Neutrophil (primary cell): Measurements from ENCODE around the gene CMTM8.

Source experiments
- H3K27ac ChIP-seq: fragments of 200-600 bp; sonication (generic); 2 replicates; pipeline ENCODE4 v1.5.1; 2016; ENCODE audit warnings: mild to moderate bottlenecking, moderate library complexity
- H3K27me3 ChIP-seq: fragments of 200-600 bp; sonication (generic); 2 replicates; pipeline ENCODE4 v1.6.0; 2016; ENCODE audit warnings: mild to moderate bottlenecking
- H3K36me3 ChIP-seq: fragments of 200-600 bp; sonication (generic); 2 replicates; pipeline ENCODE4 v1.5.1; 2017
- H3K4me1 ChIP-seq, 2 experiments: fragments of 200-600 bp in 1 of 2; sonication (generic) in 1 of 2; 1 replicate in 1 of 2; 2 replicates in 1 of 2; pipeline versions ENCODE4 v1.5.1 to v1.6.1; 2013 to 2016; ENCODE audit warnings: low read depth in 1 of 2, low read length in 1 of 2, mild to moderate bottlenecking in 1 of 2, moderate library complexity in 1 of 2; ENCODE audit not compliant: control insufficient read depth in 1 of 2, insufficient read depth in 1 of 2
- H3K4me3 ChIP-seq, 2 experiments: fragments of 200-600 bp in 1 of 2; sonication (generic) in 1 of 2; 1 replicate in 1 of 2; 2 replicates in 1 of 2; pipeline ENCODE4 v1.5.1; 2013 to 2016; ENCODE audit warnings: low read depth in 1 of 2, low read length in 1 of 2, mild to moderate bottlenecking in 1 of 2, moderate library complexity in 1 of 2
- H3K9me3 ChIP-seq: fragments of 200-600 bp; sonication (generic); 2 replicates; pipeline ENCODE4 v1.5.1; 2016
- TF ChIP-seq, protein P1 (sequence below): fragments of 200-600 bp; sonication (generic); IDR thresholded peaks from 2 replicates; pipeline ENCODE4 v1.5.1; 2016; ENCODE audit warnings: antibody characterized with exemption

Gene CMTM8

DNA sequence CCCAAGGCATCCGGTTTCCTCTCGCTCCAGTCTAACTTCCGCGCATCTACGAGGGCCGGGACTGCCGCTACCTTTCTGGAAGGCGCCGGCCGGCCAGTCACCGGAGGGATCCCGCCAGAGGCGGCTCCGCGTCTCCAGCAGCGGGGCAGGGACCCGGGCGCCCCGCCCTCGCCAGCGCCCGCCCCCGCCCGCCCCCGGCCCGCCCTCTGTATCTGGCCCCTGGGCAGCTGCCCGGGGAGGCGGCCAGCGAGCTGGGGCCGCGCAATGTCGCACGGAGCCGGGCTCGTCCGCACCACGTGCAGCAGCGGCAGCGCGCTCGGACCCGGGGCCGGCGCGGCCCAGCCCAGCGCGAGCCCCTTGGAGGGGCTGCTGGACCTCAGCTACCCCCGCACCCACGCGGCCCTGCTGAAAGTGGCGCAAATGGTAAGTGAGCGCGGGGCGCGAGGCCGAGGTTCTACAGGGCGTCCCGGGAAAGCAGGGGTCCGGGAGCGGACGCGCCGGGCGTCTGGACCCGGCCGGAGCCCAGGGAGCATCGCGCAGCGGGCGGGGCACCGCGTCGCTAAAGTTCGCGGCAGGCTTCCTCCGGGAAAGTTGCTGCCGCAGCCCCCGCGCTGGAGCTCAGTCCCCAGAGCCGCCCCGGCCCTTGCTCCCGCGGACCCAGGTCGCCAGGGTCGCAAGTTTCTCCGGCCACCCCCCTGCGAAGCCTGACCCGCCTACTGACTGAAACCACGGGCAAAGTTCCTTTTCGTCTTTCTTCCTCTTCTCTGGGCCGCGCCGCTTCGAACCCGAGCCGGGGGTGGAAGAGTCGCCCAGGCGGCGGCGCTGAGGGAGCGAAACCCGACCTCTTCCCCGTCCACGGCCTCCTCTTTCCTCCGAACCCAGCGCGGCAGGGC, 153.4 kb downstream of the CMTM8 start, which contains the start of gene CMTM7:
TSS of gene CMTM7 (plus strand) at position 211 of the 893 bp plus-strand sequence. CDS start at position 265, 54 bp downstream.
- Histone ChIP-seq H3K4me1 (peaks cover 39 to 40% of the 10 kb centered on the region in 2 experiments), H3K27ac (peak within 1 kb of the TSS; percentile 92), H3K4me3 (peak within 1 kb of the TSS; percentile 77 to 92), H3K36me3 (no peaks in the 10 kb centered on the region), H3K27me3 (no peaks in the 10 kb centered on the region), H3K9me3 (no peaks in the 10 kb centered on the region)
- TF ChIP-seq, protein P1, sequence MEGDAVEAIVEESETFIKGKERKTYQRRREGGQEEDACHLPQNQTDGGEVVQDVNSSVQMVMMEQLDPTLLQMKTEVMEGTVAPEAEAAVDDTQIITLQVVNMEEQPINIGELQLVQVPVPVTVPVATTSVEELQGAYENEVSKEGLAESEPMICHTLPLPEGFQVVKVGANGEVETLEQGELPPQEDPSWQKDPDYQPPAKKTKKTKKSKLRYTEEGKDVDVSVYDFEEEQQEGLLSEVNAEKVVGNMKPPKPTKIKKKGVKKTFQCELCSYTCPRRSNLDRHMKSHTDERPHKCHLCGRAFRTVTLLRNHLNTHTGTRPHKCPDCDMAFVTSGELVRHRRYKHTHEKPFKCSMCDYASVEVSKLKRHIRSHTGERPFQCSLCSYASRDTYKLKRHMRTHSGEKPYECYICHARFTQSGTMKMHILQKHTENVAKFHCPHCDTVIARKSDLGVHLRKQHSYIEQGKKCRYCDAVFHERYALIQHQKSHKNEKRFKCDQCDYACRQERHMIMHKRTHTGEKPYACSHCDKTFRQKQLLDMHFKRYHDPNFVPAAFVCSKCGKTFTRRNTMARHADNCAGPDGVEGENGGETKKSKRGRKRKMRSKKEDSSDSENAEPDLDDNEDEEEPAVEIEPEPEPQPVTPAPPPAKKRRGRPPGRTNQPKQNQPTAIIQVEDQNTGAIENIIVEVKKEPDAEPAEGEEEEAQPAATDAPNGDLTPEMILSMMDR, result no peak

DNA sequence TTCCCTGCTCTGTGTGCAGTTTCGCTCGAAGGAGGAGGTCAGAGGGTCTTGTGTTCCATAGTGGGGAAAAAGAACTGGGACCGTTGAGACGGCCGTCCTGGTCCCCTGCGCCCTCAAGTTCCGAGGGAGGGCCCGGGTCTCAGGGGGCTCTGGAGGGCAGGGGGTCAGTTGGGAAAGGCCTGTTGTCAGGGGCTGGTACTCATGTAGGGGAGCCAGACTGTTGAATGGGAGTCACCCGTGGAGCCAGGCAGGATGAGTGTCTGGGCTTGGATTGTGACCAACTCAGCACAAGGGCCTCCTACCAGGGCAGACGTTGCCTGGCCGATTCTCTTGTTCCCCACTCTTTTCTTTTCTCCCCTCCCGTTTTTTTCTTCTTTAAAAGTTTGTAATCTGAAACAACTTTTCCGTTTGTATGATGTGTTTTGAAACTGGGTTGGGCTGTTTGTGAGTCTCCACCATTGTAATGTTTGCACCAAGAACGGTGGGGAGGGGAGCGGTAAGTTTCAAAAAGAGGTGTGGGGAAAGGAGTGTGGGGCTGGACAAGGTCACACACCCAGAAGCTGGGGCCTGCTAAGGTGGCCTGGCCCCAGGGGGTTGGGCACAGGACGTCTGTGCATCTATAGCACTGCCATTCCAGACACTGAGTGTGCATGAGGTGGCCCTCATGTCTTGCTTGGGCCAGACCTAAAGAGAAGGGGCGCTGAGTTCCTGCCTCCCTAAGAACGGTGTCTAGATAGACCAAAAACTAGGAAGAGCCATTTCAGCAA, 154.2 kb downstream of the CMTM8 start:
- Histone ChIP-seq H3K36me3 (no peaks in the 10 kb centered on the region), H3K27me3 (no peaks in the 10 kb centered on the region), H3K27ac (peak overlapping the region; percentile 92), H3K9me3 (no peaks in the 10 kb centered on the region), H3K4me3 (peak overlapping the region; percentile 77 to 92), H3K4me1 (peaks cover 41 to 43% of the 10 kb centered on the region in 2 experiments)
- TF ChIP-seq, protein P1, result no peak

- Histone ChIP-seq H3K27me3 (no peaks in the 10 kb centered on the region), H3K27ac (peak overlapping the region; percentile 52), H3K36me3 (no peaks in the 10 kb centered on the region), H3K4me1 (peaks cover 64 to 68% of the 10 kb centered on the region in 2 experiments), H3K9me3 (no peaks in the 10 kb centered on the region), H3K4me3 (no peak overlapping the region)
- TF ChIP-seq, protein P1, result no peak
These were observed 157.0 kb downstream of the CMTM8 start for GRCh38 chr3:32395496-32395895.

DNA sequence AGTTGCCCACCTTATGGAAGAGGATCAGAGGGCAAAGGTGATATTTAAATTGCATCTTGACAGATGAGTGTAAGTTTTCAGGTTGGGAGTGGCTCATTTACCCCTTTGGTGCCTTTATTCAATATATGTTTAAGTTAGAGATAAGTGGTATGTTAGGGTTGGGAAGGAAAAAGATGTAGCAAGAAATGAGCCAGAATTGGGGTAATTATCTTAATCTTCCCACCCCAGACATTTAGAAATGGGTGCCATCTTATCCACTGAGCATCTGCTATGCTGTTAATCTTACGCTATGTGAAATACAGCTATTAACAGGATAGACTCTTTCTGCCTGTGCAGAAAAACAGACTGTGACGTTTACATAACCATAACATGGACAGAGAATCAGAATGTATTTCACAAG, 159.5 kb downstream of the CMTM8 start:
- peaks cover 74 to 78% of the 10 kb centered on the region in 2 experiments for H3K4me1 ChIP-seq
- H3K36me3 ChIP-seq, result no peaks in the 10 kb centered on the region
- peak overlapping the region in 1 of 2 experiments; percentile 49 for H3K4me3 ChIP-seq
- no peaks in the 10 kb centered on the region for H3K9me3 ChIP-seq
- TF ChIP-seq, protein P1, result no peak
- peak overlapping the region; percentile 77 for H3K27ac ChIP-seq
- no peaks in the 10 kb centered on the region for H3K27me3 ChIP-seq

- Histone ChIP-seq H3K36me3 (no peaks in the 10 kb centered on the region), H3K27ac (peak overlapping the region; percentile 77), H3K4me1 (peaks cover 74 to 78% of the 10 kb centered on the region in 2 experiments), H3K9me3 (no peaks in the 10 kb centered on the region), H3K27me3 (no peaks in the 10 kb centered on the region), H3K4me3 (peak overlapping the region; percentile 48 to 49)
- TF ChIP-seq, protein P1, result no peak
These were observed 160.1 kb downstream of the CMTM8 start for GRCh38 chr3:32398531-32398930.
